Heart left ventricle (tissue), 16 donors: ENCODE results near the gene PDE11A. TPM values are rescaled to one million over a fixed set of nuclear protein-coding genes. Genes with fewer than 3 reads are reported as not detected.
A peak's percentile ranks its signal among the peaks of the same experiment; 100 is the strongest.

ENCODE experiments used
- ATAC-seq, 4 donors: fragments of 200-7000 bp; cut with Tn5 transposase; one replicate each; pipeline ENCODE4 v1.9.1; 2020 to 2022; ENCODE audit warnings: moderate library complexity in 4 of 4, mild to moderate bottlenecking in 3 of 4, moderate number of reproducible peaks in 1 of 4
- DNase-seq, 5 donors: peaks; one replicate each; pipeline ENCODE4 v3.0.0-alpha.2; 2020
- H3K27ac ChIP-seq, 12 donors: fragments of 200-600 bp; sonication (generic) in 4 of 12; one replicate each; pipeline versions ENCODE4 v1.5.0 to v1.8.0; 2016 to 2022; ENCODE audit warnings: mild to moderate bottlenecking in 2 of 12
- H3K27me3 ChIP-seq, 9 donors: fragments of 200-600 bp; sonication (generic) in 2 of 9; one replicate each; pipeline versions ENCODE4 v1.5.1 to v1.8.0; 2016 to 2022; ENCODE audit warnings: mild to moderate bottlenecking in 3 of 9
- H3K36me3 ChIP-seq, 9 donors: fragments of 200-600 bp; sonication (generic) in 2 of 9; one replicate each; pipeline versions ENCODE4 v1.5.0 to v1.8.0; 2018 to 2022; ENCODE audit warnings: mild to moderate bottlenecking in 2 of 9
- H3K4me1 ChIP-seq, 12 donors: fragments of 200-600 bp; sonication (generic) in 4 of 12; one replicate each; pipeline versions ENCODE4 v1.5.0 to v1.8.0; 2016 to 2022; ENCODE audit warnings: mild to moderate bottlenecking in 3 of 12
- H3K4me3 ChIP-seq, 12 donors: fragments of 200-600 bp; sonication (generic) in 4 of 12; one replicate each; pipeline versions ENCODE4 v1.5.0 to v1.8.0; 2017 to 2022; ENCODE audit warnings: mild to moderate bottlenecking in 9 of 12, moderate library complexity in 4 of 12
- H3K9me3 ChIP-seq, 12 donors: fragments of 200-600 bp; sonication (generic) in 4 of 12; one replicate each; pipeline versions ENCODE4 v1.5.0 to v1.8.0; 2016 to 2022; ENCODE audit warnings: mild to moderate bottlenecking in 1 of 12
- POLR2A ChIP-seq, 2 donors: fragments of 450-650 bp; IDR thresholded peaks; one replicate each; pipeline ENCODE4 v1.6.1; 2017; ENCODE audit warnings: antibody characterized with exemption in 2 of 2, mild to moderate bottlenecking in 2 of 2, moderate library complexity in 2 of 2
- WGBS, 4 donors: extraction: QIAGEN DNeasy Blood & Tissue Kit in 2 of 4; methylation state at CpG; one replicate each; pipeline versions ENCODE4 v1.1.5 to v1.1.7; 2013 to 2018; 5-methylcytosine and 5-hydroxymethylcytosine counted together
- intact Hi-C, 10 donors: fragments of 100-400 bp; cut with DNase I; formaldehyde crosslinking; loops; one replicate each; pipeline versions ENCODE4 v1.11.1 to v1.14.2; 2022
- polyA plus RNA-seq, 2 donors: library from polyadenylated mRNA; stranded (reverse); fragments of 200-250 nt; gene quantifications; one replicate each; pipeline ENCODE4 v1.2.3, GENCODE V29; 2013
- total RNA-seq, 9 donors: library from RNA; depleted of rRNA in 2 of 9; stranded (reverse); fragments of >200 nt in 2 of 9; fragmentation: NEBNext Ultra II Directional in 3 of 9; extraction: Animal tissue kit (Norgen Biotek cat#: 25700) in 3 of 9; gene quantifications; one replicate each; pipeline versions ENCODE4 v1.1.0 to v1.2.4, GENCODE V29; 2016 to 2023
- TF ChIP-seq, protein P1 (sequence below), 12 donors: fragments of 200-600 bp; sonication (generic) in 4 of 12; IDR thresholded peaks; one replicate each; pipeline versions ENCODE4 v1.5.0 to v1.8.0; 2018 to 2022; ENCODE audit warnings: antibody characterized with exemption in 12 of 12, mild to moderate bottlenecking in 5 of 12
- donor health status: ischemic (EF 13 %, LVEDD 7.1; RV severe dilation, severe dysfunction).
- donor health status: healthy with polysubstance abuse.
- donor health status: DM: no; HTN: yes; CAD: no.
- donor health status: DM: no; HTN: no; CAD: no.
- donor health status: ischemic (EF 25% LVEDD 6.9; RV normal size, moderate dysfunction).
- donor health status: ischemic (EF 25% LVEDD 5.7; RV mildly dilated, moderate dysfunction).
- donor health status: healthy.
- donor health status: DM: yes; HTN: yes; CAD: no.
- donor health status: ischemic (EF 35%, LVEDD 5.7; RV mildly dilated, moderate dysfunction).
- donor health status: nonischemic (EF 11% LVEDD 7.7; RV severe dilation, severe dysfunction).
- donor health status: DM: yes; HTN: yes; CAD: no.
- donor health status: PGD.
- donor health status: ischemic (EF 29% LVEDD 5.4; RV normal size, mild dysfunction).
- donor health status: nonischemic (EF 23%, LVEDD 6.1; RV moderate dilation, normal function).

Gene PDE11A
- total and polyA plus RNA-seq, 11 donors: 0.24 to 2.9 (median 0.88) TPM

DNA sequence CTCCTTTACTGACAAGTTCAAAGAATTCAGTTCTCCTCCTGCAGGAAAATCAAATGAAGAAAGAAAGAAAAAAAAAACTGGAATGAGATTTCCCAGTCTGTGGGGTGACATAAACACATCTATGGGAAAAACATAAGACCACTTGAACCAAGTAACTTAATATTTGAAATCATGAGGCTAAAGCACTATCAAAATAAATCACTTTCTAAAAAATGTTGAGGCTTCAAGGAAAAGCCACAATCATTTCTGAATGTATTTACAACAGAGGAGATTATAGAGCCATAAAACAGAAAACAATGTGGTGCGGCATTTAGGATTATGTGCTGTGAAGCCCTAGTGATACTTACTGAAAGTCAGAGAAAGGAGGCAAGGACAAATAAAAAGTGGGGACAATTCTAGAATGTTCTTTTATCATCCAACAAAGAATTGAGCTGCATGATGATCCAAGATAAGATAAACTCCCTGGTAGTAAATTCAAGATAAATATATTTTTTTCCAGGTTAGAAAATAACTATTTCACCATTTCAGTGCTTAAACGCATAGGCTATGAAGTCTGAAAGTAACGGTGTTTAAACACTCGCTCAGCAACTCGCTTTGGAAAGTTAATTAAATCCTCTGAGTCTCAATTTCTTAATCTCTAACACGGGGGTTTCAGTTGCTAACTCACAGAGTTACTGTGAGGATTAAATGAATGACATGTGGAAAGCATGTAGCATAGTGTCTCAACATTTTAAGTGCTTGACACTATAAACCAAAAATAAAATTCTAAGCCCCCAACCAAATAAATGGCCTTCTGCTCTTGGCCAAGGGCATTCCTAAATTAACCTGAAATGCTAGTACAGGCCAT lies 391.5 kb downstream of the PDE11A start:
- intact Hi-C loops: loop anchor here in 1 of 10 donors (5.0 kb wide), 1 partner anchor 44 kb away; no protein-coding TSS in a partner anchor
- Histone ChIP-seq H3K9me3 (no peaks in the 10 kb centered on the region), H3K4me1 (peaks cover 0 to 21% (median 7%) of the 10 kb centered on the region in 12 donors), H3K36me3 (no peaks in the 10 kb centered on the region), H3K27ac (peak overlapping the region in 6 of 12 donors; percentile 4 to 83 (median 52)), H3K27me3 (no peaks in the 10 kb centered on the region), H3K4me3 (no peak overlapping the region)
- no peak for TF ChIP-seq POLR2A (IDR thresholded peaks at IDR 0.05)
- TF ChIP-seq, protein P1, sequence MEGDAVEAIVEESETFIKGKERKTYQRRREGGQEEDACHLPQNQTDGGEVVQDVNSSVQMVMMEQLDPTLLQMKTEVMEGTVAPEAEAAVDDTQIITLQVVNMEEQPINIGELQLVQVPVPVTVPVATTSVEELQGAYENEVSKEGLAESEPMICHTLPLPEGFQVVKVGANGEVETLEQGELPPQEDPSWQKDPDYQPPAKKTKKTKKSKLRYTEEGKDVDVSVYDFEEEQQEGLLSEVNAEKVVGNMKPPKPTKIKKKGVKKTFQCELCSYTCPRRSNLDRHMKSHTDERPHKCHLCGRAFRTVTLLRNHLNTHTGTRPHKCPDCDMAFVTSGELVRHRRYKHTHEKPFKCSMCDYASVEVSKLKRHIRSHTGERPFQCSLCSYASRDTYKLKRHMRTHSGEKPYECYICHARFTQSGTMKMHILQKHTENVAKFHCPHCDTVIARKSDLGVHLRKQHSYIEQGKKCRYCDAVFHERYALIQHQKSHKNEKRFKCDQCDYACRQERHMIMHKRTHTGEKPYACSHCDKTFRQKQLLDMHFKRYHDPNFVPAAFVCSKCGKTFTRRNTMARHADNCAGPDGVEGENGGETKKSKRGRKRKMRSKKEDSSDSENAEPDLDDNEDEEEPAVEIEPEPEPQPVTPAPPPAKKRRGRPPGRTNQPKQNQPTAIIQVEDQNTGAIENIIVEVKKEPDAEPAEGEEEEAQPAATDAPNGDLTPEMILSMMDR (IDR thresholded peaks at IDR 0.05): no peak
- ATAC-seq (no peak), DNase-seq (no peak)
- 88 to 92% (median 90%) methylated on average over 6 of the region's 6 CpGs for WGBS, 4 donors

DNA sequence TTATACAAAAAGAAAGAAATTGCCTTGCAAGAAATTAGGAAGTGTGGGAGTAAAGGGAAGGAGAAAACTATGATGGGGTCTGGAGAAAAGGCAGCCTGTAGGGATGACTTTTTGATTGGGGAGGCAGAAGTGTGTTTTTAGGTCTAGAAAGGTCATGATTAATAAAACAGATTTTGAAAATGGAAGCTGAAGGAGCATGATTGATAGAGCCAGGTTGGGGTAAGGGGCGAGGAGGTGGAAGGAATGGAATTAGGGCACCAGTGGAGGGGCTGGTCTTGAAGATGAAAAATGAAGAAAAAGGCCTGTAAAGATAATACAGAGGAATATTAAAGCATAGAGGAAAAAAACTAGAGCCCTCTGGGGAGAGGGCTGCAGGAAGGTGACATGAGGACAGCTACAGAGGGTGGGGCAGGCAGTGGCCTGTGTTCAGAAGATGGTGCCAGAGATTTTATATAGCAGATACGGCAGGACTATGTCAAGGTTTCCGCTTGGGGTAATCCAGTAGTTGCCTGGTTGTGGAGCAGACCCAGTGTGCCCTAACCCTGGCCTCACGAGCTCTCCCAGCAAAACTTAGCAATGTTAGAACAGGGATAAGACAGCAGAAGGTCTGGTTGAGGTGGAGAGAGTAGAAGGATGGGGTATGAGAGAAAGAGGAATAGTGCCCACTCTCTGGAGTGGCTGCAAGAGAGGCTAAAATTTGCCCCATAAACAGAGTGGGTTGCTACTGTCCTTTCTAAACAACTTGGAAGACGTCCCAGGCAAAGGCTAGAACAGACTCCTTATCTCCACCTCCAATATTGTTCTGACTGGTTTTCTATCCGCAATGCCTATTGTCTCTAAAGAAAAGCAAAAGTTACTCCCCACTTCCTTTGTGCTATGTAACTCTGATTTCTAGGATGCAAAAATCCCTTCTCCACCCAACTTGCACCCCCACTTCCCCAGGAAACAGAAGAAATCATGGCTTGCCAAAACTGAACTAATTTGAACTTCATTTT lies 392.7 kb downstream of the PDE11A start:
- H3K36me3 ChIP-seq: no peaks in the 10 kb centered on the region
- H3K4me3 ChIP-seq: no peak overlapping the region
- peak in 3 of 5 donors; percentile 26 to 28 (median 27) for DNase-seq
- 46 to 58% (median 50%) methylated on average over 6 of the region's 6 CpGs for WGBS, 4 donors
- H3K4me1 ChIP-seq: peaks cover 0 to 21% (median 7%) of the 10 kb centered on the region in 12 donors
- ATAC-seq: peak; percentile 70 to 93 (median 77)
- H3K27me3 ChIP-seq: no peaks in the 10 kb centered on the region
- H3K27ac ChIP-seq: peak overlapping the region in 9 of 12 donors; percentile 41 to 83 (median 61)
- TF ChIP-seq POLR2A (IDR thresholded peaks at IDR 0.05): no peak
- TF ChIP-seq, protein P1 (IDR thresholded peaks at IDR 0.05): no peak
- H3K9me3 ChIP-seq: no peaks in the 10 kb centered on the region
- intact Hi-C loops: loop anchor here in 1 of 10 donors (5.0 kb wide), 1 partner anchor 43 kb away; no protein-coding TSS in a partner anchor

DNA sequence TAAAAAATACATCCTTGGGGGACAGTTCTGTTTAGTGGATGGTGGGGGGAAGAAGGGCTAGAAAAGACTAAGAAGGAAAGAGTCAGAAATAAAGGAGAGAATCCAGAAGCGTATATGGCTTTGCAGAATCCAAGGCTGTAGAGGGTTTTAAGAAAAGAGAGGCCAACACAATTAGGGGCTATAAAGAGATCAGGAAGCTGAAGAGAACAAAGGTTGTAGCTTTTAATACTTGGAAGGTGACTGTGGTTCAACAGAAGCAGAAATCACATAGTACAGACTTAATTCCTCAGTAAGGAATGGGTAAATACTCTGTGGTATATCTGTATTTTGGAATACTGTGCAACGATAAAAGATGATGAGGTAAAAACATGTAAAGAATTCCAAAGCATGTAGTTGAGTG lies 393.6 kb downstream of the PDE11A start:
- intact Hi-C loops: no loop called here
- Histone ChIP-seq H3K9me3 (no peaks in the 10 kb centered on the region), H3K27me3 (peaks cover 0 to 4% (median 0%) of the 10 kb centered on the region in 9 donors), H3K27ac (peak overlapping the region in 7 of 12 donors; percentile 48 to 83 (median 68)), H3K4me3 (no peak overlapping the region), H3K36me3 (no peaks in the 10 kb centered on the region), H3K4me1 (peaks cover 0 to 21% (median 7%) of the 10 kb centered on the region in 12 donors)
- ATAC-seq (no peak), DNase-seq (no peak)
- TF ChIP-seq, protein P1 (IDR thresholded peaks at IDR 0.05): no peak
- no peak for TF ChIP-seq POLR2A (IDR thresholded peaks at IDR 0.05)
- 76 to 88% (median 79%) methylated on average over 2 of the region's 2 CpGs for WGBS, 4 donors
